Cardiac fibroblast (primary cell): ENCODE measurements around the gene ANKLE1.

Experiments used
- DNase-seq, 2 donors: peaks; one replicate each; pipeline versions ENCODE4 v3.0.0 to v3.0.0-alpha.2; 2010; ENCODE audit warnings: low read depth in 2 of 2
- H3K4me3 ChIP-seq, 2 donors: replicated peaks in 1 of 2; 1 replicate in 1 of 2; 2 replicates in 1 of 2; pipeline ENCODE4 v1.5.1; 2011; ENCODE audit warnings: low read depth in 2 of 2, low read length in 2 of 2, mild to moderate bottlenecking in 2 of 2, moderate library complexity in 1 of 2
- TF ChIP-seq, protein P1 (sequence below): IDR thresholded peaks from one replicate; pipeline ENCODE4 v1.5.1; 2011; ENCODE audit warnings: low read depth, mild to moderate bottlenecking, low read length, inconsistent platforms

ANKLE1 gene

DNA sequence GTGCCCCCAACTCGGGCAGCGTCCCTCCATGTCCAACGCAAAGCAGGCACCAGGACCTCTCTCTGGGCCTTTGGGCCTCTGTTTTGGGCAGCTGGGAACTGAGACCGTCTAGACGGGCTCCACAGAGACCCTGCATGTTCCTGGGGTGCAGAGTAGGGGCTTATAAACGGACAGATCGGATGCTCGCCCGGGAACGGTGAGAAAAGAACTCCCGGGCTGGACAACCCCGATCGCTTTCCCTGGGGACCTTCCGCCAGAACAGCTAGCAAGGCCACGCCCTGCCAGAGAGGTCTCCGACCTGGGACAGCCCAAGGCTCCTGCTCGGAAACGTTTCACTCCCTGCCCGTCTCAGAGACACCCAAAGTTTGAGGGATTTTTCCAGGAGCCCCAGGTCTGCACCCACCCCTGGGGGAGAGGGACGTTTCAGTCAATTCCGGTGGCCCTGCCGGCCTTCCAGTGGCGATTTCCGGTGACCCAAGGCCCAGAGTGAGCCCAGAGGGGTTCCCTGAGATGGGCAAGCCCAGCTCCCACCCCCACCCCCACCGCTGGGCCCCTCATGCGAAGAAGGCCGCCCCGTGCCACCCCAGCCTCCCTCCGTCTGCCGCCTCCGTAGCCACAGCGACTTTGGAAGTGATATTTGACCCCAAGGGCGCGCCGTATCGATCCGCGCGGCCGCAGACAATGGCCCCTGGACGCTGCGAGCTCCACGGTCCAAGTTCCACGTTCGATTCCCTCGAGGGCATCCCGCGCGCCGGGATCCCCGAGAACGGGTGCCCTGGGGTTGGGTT is 37.7 kb upstream of the ANKLE1 start:
- TF ChIP-seq, protein P1, sequence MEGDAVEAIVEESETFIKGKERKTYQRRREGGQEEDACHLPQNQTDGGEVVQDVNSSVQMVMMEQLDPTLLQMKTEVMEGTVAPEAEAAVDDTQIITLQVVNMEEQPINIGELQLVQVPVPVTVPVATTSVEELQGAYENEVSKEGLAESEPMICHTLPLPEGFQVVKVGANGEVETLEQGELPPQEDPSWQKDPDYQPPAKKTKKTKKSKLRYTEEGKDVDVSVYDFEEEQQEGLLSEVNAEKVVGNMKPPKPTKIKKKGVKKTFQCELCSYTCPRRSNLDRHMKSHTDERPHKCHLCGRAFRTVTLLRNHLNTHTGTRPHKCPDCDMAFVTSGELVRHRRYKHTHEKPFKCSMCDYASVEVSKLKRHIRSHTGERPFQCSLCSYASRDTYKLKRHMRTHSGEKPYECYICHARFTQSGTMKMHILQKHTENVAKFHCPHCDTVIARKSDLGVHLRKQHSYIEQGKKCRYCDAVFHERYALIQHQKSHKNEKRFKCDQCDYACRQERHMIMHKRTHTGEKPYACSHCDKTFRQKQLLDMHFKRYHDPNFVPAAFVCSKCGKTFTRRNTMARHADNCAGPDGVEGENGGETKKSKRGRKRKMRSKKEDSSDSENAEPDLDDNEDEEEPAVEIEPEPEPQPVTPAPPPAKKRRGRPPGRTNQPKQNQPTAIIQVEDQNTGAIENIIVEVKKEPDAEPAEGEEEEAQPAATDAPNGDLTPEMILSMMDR: no peak
- H3K4me3 ChIP-seq: peak overlapping the region; percentile 86 to 88
- peak; percentile 54 to 68 for DNase-seq

DNA sequence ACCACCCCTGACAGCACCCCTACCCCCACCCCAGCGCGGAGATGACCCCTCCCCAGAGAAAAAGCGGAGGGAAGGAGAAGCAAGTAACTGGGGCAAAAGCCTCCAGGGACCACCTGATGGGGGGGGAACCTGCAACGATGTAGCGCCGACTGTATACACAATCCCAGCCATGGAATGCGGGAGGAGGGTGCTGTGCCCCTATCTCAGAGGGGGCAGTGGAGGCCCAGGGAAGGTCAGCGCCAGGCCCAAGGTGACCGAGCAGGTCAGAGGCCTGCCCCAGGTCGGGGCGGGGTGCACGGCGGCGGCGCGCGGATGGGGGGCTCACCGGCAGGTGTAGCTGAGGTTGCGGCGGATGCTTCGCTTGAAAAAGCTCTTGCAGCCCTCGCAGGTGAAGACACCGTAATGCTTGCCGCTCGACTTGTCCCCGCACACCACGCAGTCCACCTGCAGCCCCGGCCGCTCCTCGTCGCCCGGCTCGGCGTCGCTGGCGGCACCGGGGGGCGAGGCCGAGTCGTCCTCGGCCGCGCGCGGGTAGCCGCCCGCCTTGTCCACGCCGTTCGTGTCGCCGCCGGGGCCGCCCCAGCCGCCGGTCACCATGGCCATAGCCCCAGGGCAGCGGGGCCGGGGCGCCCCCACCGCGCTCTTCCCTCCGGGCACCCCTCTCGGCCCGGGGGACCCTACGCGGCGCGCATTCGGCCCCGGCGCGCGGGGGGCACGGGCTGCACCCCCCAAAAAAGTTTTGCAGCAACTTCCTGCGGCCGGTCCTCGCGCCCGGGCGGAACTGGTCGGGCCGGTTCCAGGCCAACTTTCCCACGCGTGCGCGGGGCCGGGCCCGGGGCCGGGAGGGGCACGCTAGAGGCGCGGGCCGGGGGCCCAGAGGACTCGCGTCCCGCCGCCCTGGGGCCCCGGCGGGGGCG is 36.8 kb upstream of the ANKLE1 start:
- no peak for DNase-seq

DNA sequence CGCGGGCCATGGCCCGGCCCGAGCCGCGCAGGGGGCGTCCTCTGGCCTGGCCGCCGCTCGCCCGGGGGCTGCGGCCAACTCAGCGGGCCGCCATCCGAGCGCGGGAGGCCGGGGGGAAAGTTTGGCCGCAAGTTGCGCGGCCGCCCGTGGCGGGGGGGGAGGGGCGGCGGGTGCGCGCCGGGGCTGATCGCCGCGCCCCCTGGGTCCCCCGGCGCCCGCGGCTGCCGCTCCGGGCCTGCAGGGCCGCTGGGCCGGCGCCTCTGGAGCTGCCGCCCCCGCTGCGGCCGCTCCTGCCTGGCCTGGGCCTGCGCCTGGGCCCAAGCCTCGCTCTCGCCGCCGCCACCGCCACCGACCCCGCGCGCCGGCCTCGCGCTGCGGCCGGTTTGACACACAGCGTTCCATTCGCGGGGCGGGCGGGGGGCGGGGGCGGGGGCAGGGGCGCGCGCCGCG is 36.1 kb upstream of the ANKLE1 start, which contains the start of gene NR2F6:
Gene NR2F6 (minus strand): TSS at position 385 of the 450 bp plus-strand sequence. CDS start 699 bp downstream, outside the sequence.
- peak within 1 kb of the TSS; percentile 86 to 88 for H3K4me3 ChIP-seq

More for the DNA sequence above, 36.8 kb upstream of the ANKLE1 start:
- peak overlapping the region; percentile 86 to 88 for H3K4me3 ChIP-seq
- TF ChIP-seq, protein P1: no peak

DNA sequence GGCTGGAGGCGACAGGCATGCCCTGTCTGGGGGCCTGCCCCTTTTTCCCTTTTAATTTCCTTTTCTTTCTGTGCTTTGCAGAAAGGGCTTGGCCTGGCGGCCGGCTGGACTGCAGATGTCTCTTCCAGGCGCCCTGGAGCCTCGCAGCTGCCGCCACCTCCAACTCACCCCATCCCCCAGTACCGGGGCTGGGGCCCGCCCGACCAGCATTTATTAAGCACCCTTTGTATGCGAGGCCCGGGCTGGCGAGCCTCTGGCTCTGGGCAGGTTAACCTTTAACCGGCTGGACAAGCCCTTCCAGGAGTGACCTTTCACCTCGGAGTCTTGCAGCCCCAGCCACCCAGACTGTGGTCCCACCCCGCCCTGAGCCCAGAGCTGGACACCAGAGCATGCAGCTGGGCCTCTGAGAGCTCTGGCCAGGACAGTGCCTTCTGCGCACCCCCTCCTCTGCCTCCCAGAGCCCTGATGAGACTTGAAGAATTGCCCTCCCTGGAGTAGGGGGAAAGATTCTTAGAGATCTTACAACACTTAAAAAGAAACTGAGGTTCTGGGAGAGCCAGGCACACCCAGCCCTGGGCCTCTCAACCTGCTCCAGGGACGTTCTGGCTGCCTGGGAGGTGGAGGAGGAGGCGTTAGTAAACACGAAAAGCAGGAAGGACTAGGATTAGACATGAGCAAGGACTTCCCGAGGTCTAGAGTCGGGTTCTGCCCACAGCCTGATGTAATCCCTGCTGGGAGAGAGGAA is 34.8 kb upstream of the ANKLE1 start:
- peak overlapping the region in 1 of 2 donors; percentile 45 for H3K4me3 ChIP-seq
- TF ChIP-seq, protein P1: no peak
- DNase-seq: peak in 1 of 2 donors; percentile 41

More for the DNA sequence above, 36.1 kb upstream of the ANKLE1 start, which contains the start of gene NR2F6:
- DNase-seq: no peak
- TF ChIP-seq, protein P1: no peak

DNA sequence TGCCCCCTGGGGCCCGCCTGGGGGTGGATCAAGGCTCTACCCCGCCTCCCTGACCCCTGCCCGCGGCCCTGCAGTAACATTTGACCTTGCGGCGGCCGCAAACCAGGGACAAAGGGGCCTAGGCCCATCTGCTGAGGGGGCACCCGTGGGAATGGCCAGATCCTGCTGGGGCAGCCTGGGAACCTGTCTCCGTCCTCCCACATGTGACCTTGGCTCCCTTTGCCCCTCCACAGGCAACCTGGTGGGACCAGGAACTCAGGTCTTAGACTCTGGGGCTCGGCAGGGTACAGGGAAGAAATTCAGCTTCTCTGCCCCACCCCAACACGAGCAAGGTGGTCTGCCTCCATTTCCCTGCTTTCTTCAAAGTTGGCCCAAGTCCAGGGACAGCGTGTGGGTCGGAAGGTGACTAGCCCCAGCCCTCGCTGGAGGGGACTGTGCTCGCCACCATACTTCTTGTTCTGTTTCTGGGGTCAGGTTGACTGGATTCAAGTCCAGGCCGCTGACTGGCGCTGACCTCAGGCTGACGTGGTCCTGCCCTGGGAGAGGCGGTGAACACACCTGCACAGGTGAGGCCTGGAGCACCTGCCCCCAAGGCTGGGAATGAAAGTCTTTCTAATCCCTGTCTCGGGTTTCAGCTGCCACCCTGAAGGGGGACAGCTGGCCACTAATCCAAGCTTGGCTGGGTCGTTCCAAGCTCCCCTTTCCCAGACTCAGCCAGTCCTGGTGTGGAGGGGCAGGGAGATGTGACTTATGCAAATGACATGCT is 33.5 kb upstream of the ANKLE1 start:
- DNase-seq: no peak
- no peak overlapping the region for H3K4me3 ChIP-seq
- TF ChIP-seq, protein P1: no peak
